ENCODE measurements around the gene ZBTB16.

Gene ZBTB16
- 5.6 to 107 (median 17.9) reads per million in 9 experiments for total RNA-seq

- ATAC-seq (replicated peaks) (peak; percentile 69), DNase-seq (peak; percentile 31 to 66 (median 65))
- peak within 1 kb of the TSS; percentile 71 to 95 for H3K27ac Mint-ChIP-seq
- peaks cover 15 to 34% of the 10 kb centered on the region in 2 donors for H3K27me3 Mint-ChIP-seq
- peaks cover 19 to 31% of the 10 kb centered on the region in 2 donors for H3K4me1 Mint-ChIP-seq (ENCODE audit: low read depth in 2 of 2)
- H3K4me3 Mint-ChIP-seq = peak within 1 kb of the TSS; percentile 87 to 89
- peaks cover 54% of the 10 kb centered on the region for H3K36me3 Mint-ChIP-seq (ENCODE audit: insufficient read depth)
- H3K9me3 Mint-ChIP-seq = no peaks in the 10 kb centered on the region
These were observed at the start of gene ZBTB16 for GRCh38 chr11:114059278-114059983. Gene ZBTB16, plus strand, starts transcription at chr11:114059711. Its CDS starts 3,590 bp downstream, at chr11:114063301.

- ATAC-seq (replicated peaks) (no peak), DNase-seq (no peak)
- H3K27ac Mint-ChIP-seq = no peak overlapping the region
- no peak overlapping the region for H3K4me3 Mint-ChIP-seq
- peaks cover 0 to 4% of the 10 kb centered on the region in 2 donors for H3K4me1 Mint-ChIP-seq (ENCODE audit: low read depth in 2 of 2)
- H3K36me3 Mint-ChIP-seq (ENCODE audit: insufficient read depth) = peaks cover 3% of the 10 kb centered on the region
- H3K27me3 Mint-ChIP-seq = peaks cover 26 to 33% of the 10 kb centered on the region in 2 donors
- no peaks in the 10 kb centered on the region for H3K9me3 Mint-ChIP-seq
These were observed 48.6 kb upstream of the ZBTB16 start for GRCh38 chr11:114010931-114011330.

- Mint-ChIP-seq H3K27ac (no peak overlapping the region), H3K36me3 (ENCODE audit: insufficient read depth) (peaks cover 3% of the 10 kb centered on the region), H3K9me3 (no peaks in the 10 kb centered on the region), H3K4me3 (no peak overlapping the region), H3K27me3 (peaks cover 26 to 33% of the 10 kb centered on the region in 2 donors), H3K4me1 (ENCODE audit: low read depth in 2 of 2) (peaks cover 0 to 4% of the 10 kb centered on the region in 2 donors)
- no peak for DNase-seq
- ATAC-seq (replicated peaks) = no peak
These were observed 48.1 kb upstream of the ZBTB16 start for GRCh38 chr11:114011443-114011842.

- H3K4me3 Mint-ChIP-seq = no peak overlapping the region
- H3K9me3 Mint-ChIP-seq = no peaks in the 10 kb centered on the region
- no peaks in the 10 kb centered on the region for H3K4me1 Mint-ChIP-seq (ENCODE audit: low read depth in 2 of 2)
- ATAC-seq (replicated peaks) (no peak), DNase-seq (no peak)
- H3K27me3 Mint-ChIP-seq = peaks cover 31 to 40% of the 10 kb centered on the region in 2 donors
- no peak overlapping the region for H3K27ac Mint-ChIP-seq
- no peaks in the 10 kb centered on the region for H3K36me3 Mint-ChIP-seq (ENCODE audit: insufficient read depth)
These were observed 44.4 kb upstream of the ZBTB16 start for GRCh38 chr11:114015117-114015516.

GRCh38 chr11:114016986-114017385 is 42.5 kb upstream of the ZBTB16 start:
- Mint-ChIP-seq H3K27me3 (peaks cover 20 to 29% of the 10 kb centered on the region in 2 donors), H3K4me1 (ENCODE audit: low read depth in 2 of 2) (no peaks in the 10 kb centered on the region), H3K9me3 (no peaks in the 10 kb centered on the region), H3K27ac (no peak overlapping the region), H3K4me3 (no peak overlapping the region), H3K36me3 (ENCODE audit: insufficient read depth) (no peaks in the 10 kb centered on the region)
- DNase-seq (no peak), ATAC-seq (replicated peaks) (no peak)

GRCh38 chr11:114017723-114018122 is 41.8 kb upstream of the ZBTB16 start:
- Mint-ChIP-seq H3K4me3 (no peak overlapping the region), H3K4me1 (ENCODE audit: low read depth in 2 of 2) (no peaks in the 10 kb centered on the region), H3K27ac (no peak overlapping the region), H3K27me3 (peaks cover 13 to 21% of the 10 kb centered on the region in 2 donors), H3K9me3 (no peaks in the 10 kb centered on the region), H3K36me3 (ENCODE audit: insufficient read depth) (no peaks in the 10 kb centered on the region)
- no peak for DNase-seq
- no peak for ATAC-seq (replicated peaks)

- H3K4me3 Mint-ChIP-seq = no peak overlapping the region
- ATAC-seq (replicated peaks) (no peak), DNase-seq (no peak)
- no peak overlapping the region for H3K27ac Mint-ChIP-seq
- peaks cover 11 to 17% of the 10 kb centered on the region in 2 donors for H3K27me3 Mint-ChIP-seq
- no peaks in the 10 kb centered on the region for H3K9me3 Mint-ChIP-seq
- no peaks in the 10 kb centered on the region for H3K4me1 Mint-ChIP-seq (ENCODE audit: low read depth in 2 of 2)
- H3K36me3 Mint-ChIP-seq (ENCODE audit: insufficient read depth) = no peaks in the 10 kb centered on the region
These were observed 40.5 kb upstream of the ZBTB16 start for GRCh38 chr11:114019046-114019445.

GRCh38 chr11:114019574-114019973 is 39.9 kb upstream of the ZBTB16 start:
- Mint-ChIP-seq H3K36me3 (ENCODE audit: insufficient read depth) (no peaks in the 10 kb centered on the region), H3K4me3 (no peak overlapping the region), H3K27ac (no peak overlapping the region), H3K27me3 (peaks cover 8 to 17% of the 10 kb centered on the region in 2 donors), H3K4me1 (ENCODE audit: low read depth in 2 of 2) (no peaks in the 10 kb centered on the region), H3K9me3 (no peaks in the 10 kb centered on the region)
- no peak for DNase-seq
- ATAC-seq (replicated peaks) = no peak

GRCh38 chr11:114025329-114025907 is 34.1 kb upstream of the ZBTB16 start:
- DNase-seq (no peak), ATAC-seq (replicated peaks) (no peak)
- Mint-ChIP-seq H3K4me3 (no peak overlapping the region), H3K4me1 (ENCODE audit: low read depth in 2 of 2) (peaks cover 5% of the 10 kb centered on the region in 2 donors), H3K27ac (no peak overlapping the region), H3K36me3 (ENCODE audit: insufficient read depth) (no peaks in the 10 kb centered on the region), H3K27me3 (peaks cover 13 to 25% of the 10 kb centered on the region in 2 donors), H3K9me3 (no peaks in the 10 kb centered on the region)

- ATAC-seq (replicated peaks) (peak; percentile 84), DNase-seq (peak; percentile 12 to 22 (median 20))
- no peaks in the 10 kb centered on the region for H3K36me3 Mint-ChIP-seq (ENCODE audit: insufficient read depth)
- H3K27ac Mint-ChIP-seq = no peak overlapping the region
- peaks cover 5% of the 10 kb centered on the region in 2 donors for H3K4me1 Mint-ChIP-seq (ENCODE audit: low read depth in 2 of 2)
- H3K4me3 Mint-ChIP-seq = no peak overlapping the region
- H3K9me3 Mint-ChIP-seq = no peaks in the 10 kb centered on the region
- H3K27me3 Mint-ChIP-seq = peaks cover 22 to 32% of the 10 kb centered on the region in 2 donors
These were observed 33.2 kb upstream of the ZBTB16 start for GRCh38 chr11:114026355-114026754.

GRCh38 chr11:114027391-114027790 is 32.1 kb upstream of the ZBTB16 start:
- ATAC-seq (replicated peaks) (no peak), DNase-seq (no peak)
- Mint-ChIP-seq H3K4me1 (ENCODE audit: low read depth in 2 of 2) (peaks cover 5 to 6% of the 10 kb centered on the region in 2 donors), H3K4me3 (no peak overlapping the region), H3K27ac (no peak overlapping the region), H3K36me3 (ENCODE audit: insufficient read depth) (no peaks in the 10 kb centered on the region), H3K9me3 (no peaks in the 10 kb centered on the region), H3K27me3 (peaks cover 32 to 33% of the 10 kb centered on the region in 2 donors)

- Mint-ChIP-seq H3K27ac (no peak overlapping the region), H3K36me3 (ENCODE audit: insufficient read depth) (no peaks in the 10 kb centered on the region), H3K9me3 (no peaks in the 10 kb centered on the region), H3K4me3 (no peak overlapping the region), H3K4me1 (ENCODE audit: low read depth in 2 of 2) (peaks cover 5 to 6% of the 10 kb centered on the region in 2 donors), H3K27me3 (peaks cover 32 to 33% of the 10 kb centered on the region in 2 donors)
- no peak for ATAC-seq (replicated peaks)
- DNase-seq = no peak
These were observed 31.6 kb upstream of the ZBTB16 start for GRCh38 chr11:114027926-114028325.

GRCh38 chr11:114031246-114031966 is 28.1 kb upstream of the ZBTB16 start:
- no peak for ATAC-seq (replicated peaks)
- no peaks in the 10 kb centered on the region for H3K9me3 Mint-ChIP-seq
- H3K4me3 Mint-ChIP-seq = no peak overlapping the region
- no peaks in the 10 kb centered on the region for H3K36me3 Mint-ChIP-seq (ENCODE audit: insufficient read depth)
- DNase-seq = no peak
- H3K27ac Mint-ChIP-seq = no peak overlapping the region
- H3K4me1 Mint-ChIP-seq (ENCODE audit: low read depth in 2 of 2) = peaks cover 5 to 7% of the 10 kb centered on the region in 2 donors
- peaks cover 41 to 45% of the 10 kb centered on the region in 2 donors for H3K27me3 Mint-ChIP-seq

Measured in effector memory CD8-positive, alpha-beta T cell (primary cell).